ENCODE measurements around the gene IFITM10. TPM values are rescaled to one million over a fixed set of nuclear protein-coding genes. Genes with fewer than 3 reads are reported as not detected.

The IFITM10 gene
- total RNA-seq, 4 donors from 2014 or later = 2.5 to 13.7 (median 6.3) TPM

GRCh38 chr11:1744137-1744886, 6.1 kb downstream of the IFITM10 start:
- DNase-seq (ENCODE audit: low spot score in 2 of 2) = peak in 1 of 2 donors; percentile 90
- no peak overlapping the region for H3K4me3 ChIP-seq (ENCODE audit: low read depth, poor library complexity, severe bottlenecking)
- intact Hi-C loops (cut with DNase I; ENCODE audit: low total_unique reads) = no loop called here
- TF ChIP-seq POLR2A (IDR thresholded peaks at IDR 0.05) = no peak
- TF ChIP-seq CTCF (IDR thresholded peaks at IDR 0.05) = no peak
- 48 to 71% methylated on average over 23 of the region's 23 CpGs for WGBS, 2 donors

- intact Hi-C loops (cut with DNase I; ENCODE audit: low total_unique reads) = no loop called here
- TF ChIP-seq CTCF (IDR thresholded peaks at IDR 0.05) (no peak), POLR2A (IDR thresholded peaks at IDR 0.05) (no peak)
- DNase-seq (ENCODE audit: low spot score in 2 of 2) = peak in 1 of 2 donors; percentile 82
Observed at GRCh38 chr11:1743585-1744136, 6.7 kb downstream of the IFITM10 start.

GRCh38 chr11:1742869-1743584, 7.4 kb downstream of the IFITM10 start:
- WGBS, 2 donors = 83 to 91% methylated on average over 3 of the region's 3 CpGs
- H3K4me3 ChIP-seq (ENCODE audit: low read depth, poor library complexity, severe bottlenecking) = no peak overlapping the region
- peak in 1 of 2 donors; percentile 1 for DNase-seq (ENCODE audit: low spot score in 2 of 2)
- intact Hi-C loops (cut with DNase I; ENCODE audit: low total_unique reads) = no loop called here
- TF ChIP-seq CTCF (IDR thresholded peaks at IDR 0.05) = no peak

More at GRCh38 chr11:1743585-1744136, 6.7 kb downstream of the IFITM10 start:
- WGBS, 2 donors = 72 to 76% methylated on average over 10 of the region's 10 CpGs
- no peak overlapping the region for H3K4me3 ChIP-seq (ENCODE audit: low read depth, poor library complexity, severe bottlenecking)

- no peak overlapping the region for H3K4me3 ChIP-seq (ENCODE audit: low read depth, poor library complexity, severe bottlenecking)
- intact Hi-C loops (cut with DNase I; ENCODE audit: low total_unique reads) = no loop called here
- no peak for TF ChIP-seq CTCF (IDR thresholded peaks at IDR 0.05)
- 60 to 65% methylated on average over 4 of the region's 4 CpGs for WGBS, 2 donors
- peak in 1 of 2 donors; percentile 74 for DNase-seq (ENCODE audit: low spot score in 2 of 2)
Observed at GRCh38 chr11:1742371-1742770, 8.0 kb downstream of the IFITM10 start.

DNA sequence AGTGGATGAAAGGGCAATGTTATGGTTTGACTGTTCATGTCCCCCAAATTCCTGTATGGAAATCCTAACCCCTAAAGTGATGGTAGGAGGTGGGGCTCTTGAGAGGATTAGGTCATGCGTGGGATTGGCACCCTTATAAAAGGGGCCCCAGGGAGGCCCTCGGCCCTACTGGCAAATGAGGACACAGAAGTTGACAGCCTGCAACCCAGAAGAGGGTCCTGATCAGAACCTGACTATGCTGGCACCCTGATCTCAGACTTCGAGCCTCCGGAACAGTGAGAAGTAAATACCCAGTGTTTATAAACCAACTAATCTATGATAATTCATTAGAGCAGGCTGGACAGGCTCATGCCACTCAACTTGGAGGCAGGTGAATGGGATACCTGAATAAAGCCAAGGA, 8.7 kb downstream of the IFITM10 start:
- no peak for TF ChIP-seq CTCF (IDR thresholded peaks at IDR 0.05)
- TF ChIP-seq POLR2A (IDR thresholded peaks at IDR 0.05) = no peak
- no peak overlapping the region for H3K4me3 ChIP-seq (ENCODE audit: low read depth, poor library complexity, severe bottlenecking)
- intact Hi-C loops (cut with DNase I; ENCODE audit: low total_unique reads) = no loop called here
- DNase-seq (ENCODE audit: low spot score in 2 of 2) = no peak
- WGBS, 2 donors = 71 to 86% methylated on average over 4 of the region's 4 CpGs
